Fibroblast of the aortic adventitia (primary cell): ENCODE results near the gene WASL. TPM values are rescaled to one million over a fixed set of nuclear protein-coding genes. Genes with fewer than 3 reads are reported as not detected.

Source experiments
- DNase-seq: peaks from one replicate; pipeline ENCODE4 v3.0.0-alpha.2; 2010; ENCODE audit warnings: low read depth
- H3K4me3 ChIP-seq: 2 replicates; pipeline ENCODE4 v1.5.1; 2011; ENCODE audit warnings: low read depth, mild to moderate bottlenecking, control low read depth, low read length, moderate library complexity
- CTCF ChIP-seq: IDR thresholded peaks from 2 replicates; pipeline ENCODE4 v1.5.1; 2011; ENCODE audit warnings: mild to moderate bottlenecking, low read length, control low read depth, inconsistent platforms; ENCODE audit not compliant: insufficient read depth
- total RNA-seq: library from RNA; depleted of rRNA; stranded (reverse); fragments of >200 nt; gene quantifications from 2 replicates; pipeline ENCODE4 v1.2.3, GENCODE V29; 2012; ENCODE audit warnings: low replicate concordance

WASL gene
- total RNA-seq, 1 donor: 31.9 TPM

- H3K4me3 ChIP-seq: no peak overlapping the region
- no peak for TF ChIP-seq CTCF
- no peak for DNase-seq
Measured at GRCh38 chr7:123716877-123717276, 31.9 kb downstream of the WASL start.

- DNase-seq: no peak
- H3K4me3 ChIP-seq: no peak overlapping the region
- TF ChIP-seq CTCF: no peak
Measured at GRCh38 chr7:123715799-123716198, 33.0 kb downstream of the WASL start.

GRCh38 chr7:123715198-123715597 is 33.6 kb downstream of the WASL start:
- no peak overlapping the region for H3K4me3 ChIP-seq
- DNase-seq: no peak
- TF ChIP-seq CTCF: no peak

- TF ChIP-seq CTCF: no peak
- DNase-seq: no peak
- H3K4me3 ChIP-seq: no peak overlapping the region
Measured at GRCh38 chr7:123714296-123715080, 34.3 kb downstream of the WASL start.

GRCh38 chr7:123712619-123713018 is 36.2 kb downstream of the WASL start:
- TF ChIP-seq CTCF: no peak
- DNase-seq: peak; percentile 66
- H3K4me3 ChIP-seq: no peak overlapping the region

- no peak for DNase-seq
- H3K4me3 ChIP-seq: no peak overlapping the region
Measured at GRCh38 chr7:123711832-123712293, 36.9 kb downstream of the WASL start.

More at GRCh38 chr7:123711832-123712293, 36.9 kb downstream of the WASL start:
- TF ChIP-seq CTCF: no peak
